BLaER1 (cell line): ENCODE data around the gene GP1BB.

Experiments
- H3K27ac ChIP-seq: shearing (Covaris generic); formaldehyde crosslinking; 2 replicates; pipeline ENCODE4 v1.8.1; 2022
- H3K27me3 ChIP-seq: shearing (Covaris generic); formaldehyde crosslinking; 2 replicates; pipeline ENCODE4 v1.8.1; 2022
- H3K36me3 ChIP-seq: shearing (Covaris generic); formaldehyde crosslinking; 2 replicates; pipeline ENCODE4 v1.8.1; 2022
- H3K4me1 ChIP-seq: shearing (Covaris generic); formaldehyde crosslinking; 2 replicates; pipeline ENCODE4 v1.8.1; 2022
- H3K4me2 ChIP-seq: shearing (Covaris generic); formaldehyde crosslinking; 2 replicates; pipeline ENCODE4 v1.8.1; 2022
- H3K4me3 ChIP-seq: shearing (Covaris generic); formaldehyde crosslinking; 2 replicates; pipeline ENCODE4 v1.8.1; 2022
- H3K9ac ChIP-seq: shearing (Covaris generic); formaldehyde crosslinking; 2 replicates; pipeline ENCODE4 v1.8.1; 2022
- H3K9me3 ChIP-seq: shearing (Covaris generic); formaldehyde crosslinking; 2 replicates; pipeline ENCODE4 v1.8.1; 2022
- H4K20me1 ChIP-seq: shearing (Covaris generic); formaldehyde crosslinking; 2 replicates; pipeline ENCODE4 v1.8.1; 2022
- Cebpa-rat ChIP-seq: shearing (Covaris generic); IDR thresholded peaks from 2 replicates; pipeline ENCODE4 v1.8.1; 2022

The GP1BB gene

DNA sequence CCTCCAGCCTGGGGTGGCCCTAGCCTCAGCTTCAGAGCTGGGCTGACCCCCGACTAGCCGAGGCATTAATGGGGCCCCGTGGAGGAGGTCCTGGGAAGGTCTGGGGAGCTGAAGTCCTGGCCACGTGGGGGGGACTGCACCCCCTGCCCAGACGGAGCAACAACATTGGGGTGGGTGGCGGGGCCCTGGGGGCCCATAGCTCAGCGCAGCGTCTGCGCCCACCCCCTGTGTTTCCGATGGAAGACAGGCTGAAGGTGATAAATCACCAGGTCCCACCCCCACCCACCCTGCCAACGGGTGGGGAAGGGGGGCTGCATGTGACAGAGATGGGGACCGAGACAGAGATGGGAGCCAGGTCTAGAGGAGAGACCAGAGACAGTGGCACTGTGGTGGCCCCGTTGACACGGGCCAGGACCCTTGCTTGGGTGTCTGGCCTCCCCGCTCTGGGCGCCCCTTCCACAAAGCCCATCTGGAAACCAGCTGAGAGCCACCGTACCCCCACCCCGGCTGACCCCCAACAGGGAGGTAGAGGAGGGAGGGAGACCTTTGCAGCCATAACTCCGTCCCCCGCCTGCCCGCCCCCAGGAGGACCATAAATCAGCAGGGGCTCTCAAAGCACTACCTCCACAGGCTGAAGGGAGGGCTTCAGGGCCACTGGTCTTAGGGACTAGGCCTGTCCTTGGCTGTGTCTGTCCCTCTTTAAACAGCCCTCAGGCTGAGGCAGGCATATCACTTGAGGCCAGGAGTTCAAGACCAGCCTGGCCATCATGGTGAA, 8.2 kb downstream of the GP1BB start:
- peak overlapping the region; percentile 61; the same call in 1 of the 2 replicates for H3K4me3 ChIP-seq
- H3K27me3 ChIP-seq = peaks cover 11% of the 10 kb centered on the region; the same call in 1 of the 2 replicates
- no peak for TF ChIP-seq Cebpa-rat
- no peak overlapping the region for H3K27ac ChIP-seq
- no peaks in the 10 kb centered on the region for H3K9me3 ChIP-seq
- no peaks in the 10 kb centered on the region for H3K36me3 ChIP-seq
- H3K4me1 ChIP-seq = peaks cover 17% of the 10 kb centered on the region; the same call in 1 of the 2 replicates
- no peaks in the 10 kb centered on the region for H4K20me1 ChIP-seq
- peak overlapping the region; percentile 94 for H3K4me2 ChIP-seq
- no peak overlapping the region for H3K9ac ChIP-seq

DNA sequence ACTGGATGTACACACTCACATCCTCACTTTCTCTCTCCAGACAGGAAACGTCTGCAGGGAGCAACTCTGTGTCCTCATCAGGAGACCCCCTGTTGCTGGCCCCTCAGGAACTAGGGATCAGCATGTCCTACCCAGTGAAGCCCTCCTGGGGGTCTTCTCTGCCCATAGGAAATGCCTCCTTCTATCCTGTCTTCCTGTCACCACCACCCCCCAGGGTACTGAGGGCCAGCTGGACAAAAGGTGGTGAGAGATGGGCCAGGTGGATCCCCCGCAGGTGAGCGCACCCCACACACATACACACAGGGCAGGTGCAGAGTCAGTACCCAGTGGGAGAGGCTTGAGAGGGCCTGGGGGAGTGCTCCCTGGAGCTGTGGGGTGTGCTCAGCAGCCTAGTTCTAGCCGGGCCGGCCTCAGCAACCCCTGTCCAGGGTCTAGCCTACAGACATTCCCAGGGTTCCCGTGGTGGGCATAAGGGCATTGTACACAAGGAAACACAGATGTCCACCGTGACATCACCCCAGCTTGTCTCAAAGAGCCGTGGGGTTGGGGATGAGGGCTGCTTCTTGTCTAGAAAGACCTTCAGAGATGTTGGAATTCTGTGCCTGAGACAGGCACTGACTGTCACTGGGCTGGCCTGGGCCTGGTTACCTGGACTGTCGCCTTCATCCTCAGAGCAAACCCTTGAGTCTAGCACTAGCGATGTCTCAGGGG, 9.2 kb downstream of the GP1BB start:
- H3K4me1 ChIP-seq = peaks cover 17% of the 10 kb centered on the region; the same call in 1 of the 2 replicates
- H3K4me2 ChIP-seq = no peak overlapping the region
- H3K36me3 ChIP-seq = no peaks in the 10 kb centered on the region
- H3K9ac ChIP-seq = no peak overlapping the region
- H4K20me1 ChIP-seq = no peaks in the 10 kb centered on the region
- H3K27ac ChIP-seq = no peak overlapping the region
- H3K9me3 ChIP-seq = no peaks in the 10 kb centered on the region
- no peak overlapping the region for H3K4me3 ChIP-seq
- TF ChIP-seq Cebpa-rat = no peak
- 0 out of 2 replicates have a peak, but pooled peaks cover 4% of the 10 kb centered on the region for H3K27me3 ChIP-seq

DNA sequence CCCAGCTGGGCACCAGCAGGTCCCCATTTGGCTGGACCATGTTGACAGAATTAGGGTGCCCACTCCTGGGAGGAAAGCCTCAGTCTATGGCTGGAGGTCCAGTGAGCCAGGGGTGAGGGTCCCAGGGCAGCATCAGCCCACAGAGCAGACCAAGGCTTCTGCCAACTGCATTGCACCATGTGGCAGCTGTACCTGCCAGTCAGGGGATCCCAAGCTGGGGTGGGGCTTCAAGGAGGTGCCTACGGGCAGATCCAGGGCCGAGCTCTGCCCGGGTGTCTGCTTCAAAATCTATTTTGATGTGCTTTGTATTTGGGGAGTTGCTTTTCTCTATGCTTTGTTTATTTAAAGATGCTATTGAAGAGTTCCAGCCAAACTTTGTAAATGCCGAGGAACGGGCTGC, 10.4 kb downstream of the GP1BB start:
- no peaks in the 10 kb centered on the region for H3K9me3 ChIP-seq
- no peak overlapping the region for H3K27ac ChIP-seq
- no peaks in the 10 kb centered on the region for H3K36me3 ChIP-seq
- no peak overlapping the region for H3K4me2 ChIP-seq
- TF ChIP-seq Cebpa-rat = no peak
- no peak overlapping the region for H3K9ac ChIP-seq
- H3K4me3 ChIP-seq = no peak overlapping the region
- no peaks in the 10 kb centered on the region for H3K27me3 ChIP-seq
- peaks cover 12% of the 10 kb centered on the region; the same call in 1 of the 2 replicates for H3K4me1 ChIP-seq
- no peaks in the 10 kb centered on the region for H4K20me1 ChIP-seq

DNA sequence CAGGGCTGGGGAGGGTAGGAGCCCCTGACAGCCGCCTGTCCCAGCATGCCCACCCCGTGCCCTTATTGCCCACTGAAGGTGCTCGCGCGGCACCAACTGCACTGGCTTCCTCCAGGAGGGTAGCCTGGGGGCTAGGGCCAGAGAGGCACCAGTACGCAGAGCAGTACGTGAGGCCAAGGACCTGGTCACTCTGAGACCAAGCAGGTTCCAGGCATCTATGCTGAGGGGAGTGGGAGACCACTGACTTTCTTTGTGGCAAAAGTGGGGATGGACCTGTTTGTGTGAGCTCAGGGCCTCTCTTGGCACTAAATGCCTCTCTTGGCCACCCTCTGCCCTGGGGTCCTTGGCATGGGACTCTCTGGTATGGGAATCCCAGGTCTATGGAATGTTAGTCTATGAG, 10.8 kb downstream of the GP1BB start:
- Histone ChIP-seq H3K9ac (no peak overlapping the region), H3K4me2 (no peak overlapping the region), H3K4me3 (no peak overlapping the region), H3K36me3 (no peaks in the 10 kb centered on the region), H3K9me3 (no peaks in the 10 kb centered on the region), H4K20me1 (no peaks in the 10 kb centered on the region), H3K4me1 (peaks cover 9% of the 10 kb centered on the region; the same call in 1 of the 2 replicates), H3K27ac (no peak overlapping the region), H3K27me3 (no peaks in the 10 kb centered on the region)
- no peak for TF ChIP-seq Cebpa-rat

DNA sequence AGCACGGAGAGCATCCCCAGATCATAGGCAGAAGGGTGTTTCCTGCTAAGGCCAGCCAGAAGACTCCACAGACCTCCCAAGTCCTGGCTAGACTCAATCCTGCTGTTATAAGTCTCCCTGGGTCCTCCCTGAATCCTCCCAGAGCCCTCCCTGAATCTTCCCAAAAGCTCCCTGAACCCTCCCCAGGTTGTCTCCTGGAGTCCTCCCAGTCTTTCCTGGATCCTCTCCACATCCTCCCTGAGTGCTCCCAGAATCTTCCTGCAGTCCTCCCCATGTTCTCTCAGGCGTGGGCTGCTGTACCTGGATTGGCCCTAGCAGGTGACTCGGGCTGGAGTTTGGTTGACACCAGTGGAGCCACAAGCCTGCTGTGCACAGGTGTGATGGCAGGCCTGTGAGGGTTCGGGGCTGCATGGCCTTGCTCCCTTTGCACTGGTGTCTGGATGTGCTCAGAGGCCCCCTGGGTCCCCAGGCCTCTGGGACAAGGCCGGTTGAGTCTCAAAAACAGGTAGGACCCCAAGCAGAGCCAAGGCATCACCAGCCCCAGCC, 11.6 kb downstream of the GP1BB start:
- Histone ChIP-seq H3K4me2 (no peak overlapping the region), H3K9ac (no peak overlapping the region), H3K27me3 (no peaks in the 10 kb centered on the region), H4K20me1 (no peaks in the 10 kb centered on the region), H3K4me3 (no peak overlapping the region), H3K4me1 (peaks cover 14% of the 10 kb centered on the region; the same call in 1 of the 2 replicates), H3K27ac (no peak overlapping the region), H3K9me3 (no peaks in the 10 kb centered on the region), H3K36me3 (no peaks in the 10 kb centered on the region)
- TF ChIP-seq Cebpa-rat = no peak

DNA sequence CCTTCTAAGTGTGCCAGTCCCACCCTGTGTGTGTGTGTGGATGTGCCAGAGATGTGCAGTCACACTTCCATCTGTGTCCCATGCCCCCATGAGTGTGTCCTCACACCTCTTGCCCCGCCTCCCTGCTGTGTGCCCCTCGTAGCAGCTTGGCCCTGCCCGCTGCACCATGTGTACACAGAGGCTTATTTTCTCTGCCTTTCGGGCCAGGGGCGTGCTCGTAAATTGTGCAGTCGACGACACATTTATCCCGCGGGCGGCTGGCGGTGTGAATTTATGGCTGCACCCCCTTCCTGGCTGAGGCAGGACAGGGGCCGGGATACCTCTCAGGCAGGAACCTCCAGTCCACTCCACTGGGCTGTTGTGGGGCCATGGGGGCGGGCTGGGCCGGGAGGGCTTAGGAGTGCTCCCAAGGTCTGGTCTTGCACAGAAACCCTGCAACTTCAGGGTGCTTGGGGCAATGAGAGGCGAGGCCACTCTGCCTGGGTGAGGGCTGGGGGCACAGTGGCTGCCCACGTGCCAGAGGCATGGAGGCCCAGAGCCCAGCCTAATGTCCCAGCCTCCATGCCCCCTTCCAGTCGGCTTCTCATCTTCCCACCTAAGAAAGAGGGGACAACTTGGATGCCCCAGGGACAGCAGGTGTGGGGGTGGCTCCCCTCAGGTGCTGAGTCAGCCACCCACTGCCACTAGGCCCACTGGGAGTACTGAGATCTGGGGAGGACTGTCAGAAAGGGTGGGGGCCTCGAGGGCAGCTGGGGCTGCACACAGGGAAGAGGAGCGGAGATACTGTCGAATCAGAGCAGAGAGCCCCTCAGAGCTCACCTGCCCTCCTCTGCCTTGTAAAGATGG, 12.5 kb downstream of the GP1BB start:
- no peak overlapping the region for H3K4me3 ChIP-seq
- no peak overlapping the region for H3K4me2 ChIP-seq
- peaks cover 11% of the 10 kb centered on the region; the same call in 1 of the 2 replicates for H3K4me1 ChIP-seq
- no peaks in the 10 kb centered on the region for H3K36me3 ChIP-seq
- H4K20me1 ChIP-seq = no peaks in the 10 kb centered on the region
- no peak overlapping the region for H3K27ac ChIP-seq
- no peaks in the 10 kb centered on the region for H3K27me3 ChIP-seq
- H3K9me3 ChIP-seq = no peaks in the 10 kb centered on the region
- H3K9ac ChIP-seq = no peak overlapping the region
- TF ChIP-seq Cebpa-rat = no peak

DNA sequence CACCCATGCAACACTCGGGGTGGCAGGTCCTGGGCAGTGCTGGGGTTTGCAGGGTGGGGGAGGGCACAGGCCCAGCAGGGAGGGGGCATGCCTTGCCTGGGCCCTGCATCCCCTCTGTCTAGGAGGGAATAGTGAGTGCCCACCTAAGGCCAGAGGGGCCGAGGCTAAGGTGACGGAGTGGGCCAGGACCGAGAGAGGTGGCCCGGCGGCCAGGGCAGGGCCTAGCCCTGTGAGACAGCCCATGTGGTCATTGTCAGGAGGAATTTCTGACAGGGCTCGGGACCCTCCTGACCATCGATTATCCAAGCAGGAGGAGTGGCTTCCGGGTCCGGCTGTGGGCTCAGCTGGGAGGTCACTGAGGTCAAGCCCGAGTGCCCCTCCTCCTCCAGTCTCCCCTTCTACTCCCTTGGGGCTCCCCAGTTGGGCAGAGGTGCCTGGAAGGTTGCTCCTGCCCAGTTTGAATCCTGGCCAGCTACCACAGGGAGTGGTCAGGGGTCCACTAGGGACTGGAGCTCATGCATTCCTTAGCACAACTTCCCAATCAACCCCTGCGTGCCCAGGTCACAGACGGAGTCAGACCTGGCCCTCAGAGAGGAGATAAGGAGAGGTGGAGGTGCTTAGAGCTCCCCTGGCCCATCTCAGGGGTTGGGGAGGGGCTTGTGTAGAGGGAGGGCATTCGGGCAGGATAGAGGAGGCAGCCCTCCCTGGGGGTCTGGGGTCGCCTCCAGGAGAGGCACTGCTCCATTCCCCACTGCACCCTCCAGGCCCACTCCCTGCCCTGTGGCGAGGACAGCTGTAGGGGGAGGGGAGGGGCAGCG, 14.7 kb downstream of the GP1BB start:
- Histone ChIP-seq H3K4me2 (no peak overlapping the region), H3K4me1 (peaks cover 14% of the 10 kb centered on the region), H3K4me3 (no peak overlapping the region), H3K27ac (no peak overlapping the region), H3K9ac (no peak overlapping the region), H3K9me3 (no peaks in the 10 kb centered on the region), H4K20me1 (no peaks in the 10 kb centered on the region), H3K36me3 (no peaks in the 10 kb centered on the region), H3K27me3 (no peaks in the 10 kb centered on the region)
- TF ChIP-seq Cebpa-rat = no peak

DNA sequence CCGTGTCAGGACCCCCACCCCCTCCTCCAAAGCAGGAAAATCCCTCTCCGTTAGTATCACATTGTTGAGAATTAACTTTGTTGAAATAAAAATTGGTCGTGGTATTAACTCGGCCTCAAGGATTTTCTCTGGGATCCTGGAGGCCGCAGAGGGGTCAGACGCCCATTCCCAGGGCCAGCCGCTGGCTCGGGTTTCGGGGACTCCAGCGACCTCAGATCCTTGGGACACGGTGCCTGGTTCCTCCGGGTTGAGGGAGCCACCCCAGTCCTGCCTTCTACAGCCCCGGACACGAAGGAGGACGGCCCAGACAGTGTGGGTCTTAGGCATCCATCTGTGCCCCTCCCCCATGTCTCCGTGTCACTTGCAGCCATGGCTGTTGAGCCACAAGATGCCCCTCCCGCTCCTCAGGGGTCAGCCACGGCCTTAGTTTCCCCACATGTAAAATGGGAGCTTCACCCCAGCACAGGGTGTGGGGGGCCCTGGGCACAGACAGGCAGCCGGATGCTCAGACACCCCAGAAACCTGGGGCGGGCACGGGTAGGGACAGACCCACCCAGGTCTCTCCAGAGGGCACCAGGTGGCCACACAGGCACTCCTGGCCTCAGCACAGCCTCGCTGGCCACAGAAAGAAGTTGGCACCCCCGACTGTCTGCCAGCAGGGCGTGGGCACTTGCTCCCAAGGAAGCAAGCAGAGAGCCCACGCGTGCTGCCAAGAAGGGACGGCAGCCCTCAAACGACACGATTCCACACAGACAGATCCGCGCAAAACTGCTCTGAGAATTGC, 15.5 kb downstream of the GP1BB start:
- H3K4me3 ChIP-seq = no peak overlapping the region
- H3K27ac ChIP-seq = no peak overlapping the region
- H3K4me2 ChIP-seq = no peak overlapping the region
- H3K4me1 ChIP-seq = peaks cover 14% of the 10 kb centered on the region
- TF ChIP-seq Cebpa-rat = no peak
- H3K9ac ChIP-seq = no peak overlapping the region
- H3K27me3 ChIP-seq = no peaks in the 10 kb centered on the region
- H3K36me3 ChIP-seq = no peaks in the 10 kb centered on the region
- H4K20me1 ChIP-seq = no peaks in the 10 kb centered on the region
- no peaks in the 10 kb centered on the region for H3K9me3 ChIP-seq
